HCT116 (cell line): ENCODE measurements around the gene SLC7A1. TPM values are rescaled to one million over a fixed set of nuclear protein-coding genes. Genes with fewer than 3 reads are reported as not detected.

Source experiments
- ATAC-seq: fragments of 200-7000 bp; cut with Tn5 transposase; 2 replicates; pipeline ENCODE4 v1.9.1; 2020; ENCODE audit warnings: mild to moderate bottlenecking, moderate library complexity
- BruUV-seq: library from RNA; stranded (reverse); fragments of 400-500 nt; replicated peaks from 2 replicates; lab custom pipeline; 2021; lab: Mats Ljungman, UMichigan
- CTCF ChIA-PET: fragments of 300-600 bp; sonication (Branson Sonifier 250); formaldehyde crosslinking; loops from one replicate; lab custom pipeline; 2021; ENCODE audit warnings: antibody characterized with exemption; lab: Charles Lee
- POLR2A ChIA-PET: fragments of 300-600, 350-600 bp; sonication (Branson Sonifier 250); formaldehyde crosslinking; loops from one replicate; lab custom pipeline; 2021; ENCODE audit warnings: antibody characterized with exemption; lab: Charles Lee
- RAD21 ChIA-PET, 2 experiments: fragments of 300-600 bp; sonication (Branson Sonifier 250); formaldehyde crosslinking; loops; one replicate each; lab custom pipeline; 2023; ENCODE audit warnings: low total read pairs in 2 of 2; ENCODE audit not compliant: uncharacterized antibody in 2 of 2, unreplicated experiment in 2 of 2, low non-redundant PET in 1 of 2; lab: Charles Lee
- DNase-seq: peaks from one replicate; pipeline ENCODE4 v3.0.0-alpha.2; 2010; ENCODE audit warnings: low read depth, low spot score
- H2AFZ ChIP-seq: fragments of 200-600 bp; shearing (Covaris generic), sonication (generic); 2 replicates; pipeline ENCODE4 v1.6.1; 2017; ENCODE audit warnings: low read depth, mixed run types, mixed read lengths, antibody characterized with exemption, low read length; ENCODE audit not compliant: poor library complexity, severe bottlenecking
- H3K27ac ChIP-seq: 2 replicates; pipeline ENCODE4 v1.5.1; 2012; ENCODE audit warnings: low read depth, low read length
- H3K27me3 ChIP-seq: fragments of 200-600 bp; sonication (generic); 2 replicates; pipeline ENCODE4 v1.6.1; 2016; ENCODE audit warnings: mixed run types, low read length, mixed read lengths; ENCODE audit not compliant: insufficient read depth
- H3K36me3 ChIP-seq, 2 experiments: fragments of 200-500 bp in 1 of 2; fragments of 200-600 bp in 1 of 2; sonication (Bioruptor generic) in 1 of 2; sonication (generic) in 1 of 2; 2 replicates each; pipeline versions ENCODE4 v1.5.1 to v1.6.1; 2014 to 2016; ENCODE audit warnings: low read length in 2 of 2, inconsistent platforms in 1 of 2, mixed read lengths in 1 of 2, mixed run types in 1 of 2; ENCODE audit not compliant: insufficient read depth in 2 of 2, control insufficient read depth in 1 of 2
- H3K4me1 ChIP-seq, 2 experiments: fragments of 200-600 bp in 1 of 2; sonication (generic) in 1 of 2; 2 replicates each; pipeline versions ENCODE4 v1.5.1 to v1.6.1; 2012 to 2017; ENCODE audit warnings: low read length in 2 of 2, inconsistent platforms in 1 of 2, mild to moderate bottlenecking in 1 of 2, mixed read lengths in 1 of 2, mixed run types in 1 of 2, moderate library complexity in 1 of 2; ENCODE audit not compliant: insufficient read depth in 2 of 2, control insufficient read depth in 1 of 2
- H3K4me2 ChIP-seq: fragments of 200-600 bp; sonication (generic); 2 replicates; pipeline ENCODE4 v1.6.1; 2017; ENCODE audit warnings: mixed run types, low read length, mixed read lengths
- H3K4me3 ChIP-seq, 2 experiments: fragments of 200-600 bp in 1 of 2; sonication (generic) in 1 of 2; replicated peaks in 1 of 2; 2 replicates each; pipeline ENCODE4 v1.5.1; 2011 to 2016; ENCODE audit warnings: low read length in 2 of 2, control low read depth in 1 of 2, low read depth in 1 of 2, mild to moderate bottlenecking in 1 of 2, mixed read lengths in 1 of 2, mixed run types in 1 of 2
- H3K79me2 ChIP-seq: fragments of 200-600 bp; sonication (generic); 2 replicates; pipeline ENCODE4 v1.6.1; 2017; ENCODE audit warnings: mild to moderate bottlenecking, mixed run types, low read length, moderate library complexity, mixed read lengths; ENCODE audit not compliant: insufficient read depth
- H3K9ac ChIP-seq: fragments of 200-600 bp; sonication (generic); 2 replicates; pipeline ENCODE4 v1.6.1; 2016; ENCODE audit warnings: low read length, mixed read lengths
- H3K9me2 ChIP-seq: fragments of 200-600 bp; sonication (generic), shearing (Covaris generic); 2 replicates; pipeline ENCODE4 v1.6.1; 2017; ENCODE audit warnings: mixed run types, mild to moderate bottlenecking, moderate library complexity; ENCODE audit not compliant: insufficient read depth
- H3K9me3 ChIP-seq, 2 experiments: fragments of 200-500 bp in 1 of 2; fragments of 200-600 bp in 1 of 2; sonication (Bioruptor generic) in 1 of 2; sonication (generic) in 1 of 2; 2 replicates each; pipeline ENCODE4 v1.6.1; 2014 to 2017; ENCODE audit warnings: low read length in 2 of 2, mixed read lengths in 2 of 2, inconsistent platforms in 1 of 2, low read depth in 1 of 2, mild to moderate bottlenecking in 1 of 2, mixed run types in 1 of 2, moderate library complexity in 1 of 2; ENCODE audit not compliant: control insufficient read depth in 1 of 2, insufficient read depth in 1 of 2
- H4K20me1 ChIP-seq: fragments of 200-600 bp; sonication (generic), shearing (Covaris generic); 2 replicates; pipeline ENCODE4 v1.6.1; 2017; ENCODE audit warnings: mixed run types, mild to moderate bottlenecking, moderate library complexity; ENCODE audit not compliant: insufficient read depth
- CBX3 ChIP-seq: IDR thresholded peaks from 2 replicates; pipeline ENCODE4 v1.6.1; 2012; ENCODE audit warnings: low read depth
- CEBPB ChIP-seq: IDR thresholded peaks from 2 replicates; pipeline ENCODE4 v1.6.1; 2012; ENCODE audit warnings: low read depth
- EGR1 ChIP-seq: IDR thresholded peaks from 2 replicates; pipeline ENCODE4 v1.6.1; 2012; ENCODE audit warnings: low read depth
- ELF1 ChIP-seq: IDR thresholded peaks from 2 replicates; pipeline ENCODE4 v1.6.1; 2012; ENCODE audit warnings: low read depth, borderline replicate concordance
- EZH2 ChIP-seq: fragments of 200-600 bp; sonication (generic); IDR thresholded peaks from 2 replicates; pipeline ENCODE4 v1.6.1; 2017; ENCODE audit warnings: antibody characterized with exemption, mixed run types
- EZH2phosphoT487 ChIP-seq: fragments of 200-600 bp; IDR thresholded peaks from 2 replicates; pipeline ENCODE4 v1.6.1; 2018; ENCODE audit warnings: antibody characterized with exemption, borderline replicate concordance
- FOSL1 ChIP-seq: IDR thresholded peaks from 2 replicates; pipeline ENCODE4 v1.6.1; 2012; ENCODE audit warnings: low read depth
- JUND ChIP-seq: IDR thresholded peaks from 2 replicates; pipeline ENCODE4 v1.6.1; 2012
- POLR2A ChIP-seq: IDR thresholded peaks from 2 replicates; pipeline ENCODE4 v1.7.0; 2011; ENCODE audit warnings: borderline replicate concordance; ENCODE audit not compliant: insufficient read depth, insufficient read length; ENCODE audit errors: extremely low read depth
- SIN3A ChIP-seq: IDR thresholded peaks from 2 replicates; pipeline ENCODE4 v1.6.1; 2012; ENCODE audit warnings: low read depth
- SP1 ChIP-seq: IDR thresholded peaks from 2 replicates; pipeline ENCODE4 v1.6.1; 2012; ENCODE audit warnings: low read depth
- TCF7L2 ChIP-seq: IDR thresholded peaks from 2 replicates; pipeline ENCODE4 v1.7.0; 2011; ENCODE audit warnings: borderline replicate concordance, inconsistent platforms; ENCODE audit not compliant: insufficient read depth, insufficient read length; ENCODE audit errors: extremely low read depth
- ZFX ChIP-seq: fragments of 450-650 bp; IDR thresholded peaks from 2 replicates; pipeline ENCODE4 v1.6.1; 2017
- ZNF274 ChIP-seq: fragments of 200-500 bp; sonication (Bioruptor generic); IDR thresholded peaks from 2 replicates; pipeline ENCODE4 v1.6.1; 2014; ENCODE audit warnings: mild to moderate bottlenecking, low read depth, low read length, inconsistent platforms
- intact Hi-C: fragments of 100-400 bp; cut with micrococcal nuclease; formaldehyde crosslinking; loops from 2 replicates; pipeline ENCODE4 v1.10.0; 2022
- total RNA-seq: library from RNA; stranded (reverse); gene quantifications from one replicate; pipeline ENCODE4 v1.2.1, GENCODE V29; 2021; ENCODE audit not compliant: unreplicated experiment
- TF ChIP-seq, protein P1 (sequence below): IDR thresholded peaks from 2 replicates; pipeline ENCODE4 v1.6.1; 2012; ENCODE audit warnings: low read depth
- TF ChIP-seq, protein P2 (sequence below): IDR thresholded peaks from 2 replicates; pipeline ENCODE4 v1.6.1; 2012
- TF ChIP-seq, protein P3 (sequence below), 3 experiments: fragments of 200-600 bp in 1 of 3; sonication (generic) in 1 of 3; IDR thresholded peaks in 2 of 3; conservative IDR thresholded peaks in 1 of 3; 2 replicates each; pipeline ENCODE4 v1.5.1; 2012 to 2017; ENCODE audit warnings: low read depth in 2 of 3, low read length in 2 of 3, antibody characterized with exemption in 1 of 3, borderline replicate concordance in 1 of 3, control low read depth in 1 of 3, mild to moderate bottlenecking in 1 of 3, mixed read lengths in 1 of 3, mixed run types in 1 of 3, moderate library complexity in 1 of 3; ENCODE audit not compliant: insufficient read depth in 1 of 3
- TF ChIP-seq, protein P4 (sequence below): IDR thresholded peaks from 2 replicates; pipeline ENCODE4 v1.6.1; 2011; ENCODE audit warnings: mild to moderate bottlenecking, low read length, moderate library complexity; ENCODE audit not compliant: insufficient replicate concordance; ENCODE audit errors: extremely low read depth
- TF ChIP-seq, protein P5 (sequence below): IDR thresholded peaks from 2 replicates; pipeline ENCODE4 v1.6.1; 2012

SLC7A1 gene
- total RNA-seq, 1 experiment from 2014 or later = 124 TPM

DNA sequence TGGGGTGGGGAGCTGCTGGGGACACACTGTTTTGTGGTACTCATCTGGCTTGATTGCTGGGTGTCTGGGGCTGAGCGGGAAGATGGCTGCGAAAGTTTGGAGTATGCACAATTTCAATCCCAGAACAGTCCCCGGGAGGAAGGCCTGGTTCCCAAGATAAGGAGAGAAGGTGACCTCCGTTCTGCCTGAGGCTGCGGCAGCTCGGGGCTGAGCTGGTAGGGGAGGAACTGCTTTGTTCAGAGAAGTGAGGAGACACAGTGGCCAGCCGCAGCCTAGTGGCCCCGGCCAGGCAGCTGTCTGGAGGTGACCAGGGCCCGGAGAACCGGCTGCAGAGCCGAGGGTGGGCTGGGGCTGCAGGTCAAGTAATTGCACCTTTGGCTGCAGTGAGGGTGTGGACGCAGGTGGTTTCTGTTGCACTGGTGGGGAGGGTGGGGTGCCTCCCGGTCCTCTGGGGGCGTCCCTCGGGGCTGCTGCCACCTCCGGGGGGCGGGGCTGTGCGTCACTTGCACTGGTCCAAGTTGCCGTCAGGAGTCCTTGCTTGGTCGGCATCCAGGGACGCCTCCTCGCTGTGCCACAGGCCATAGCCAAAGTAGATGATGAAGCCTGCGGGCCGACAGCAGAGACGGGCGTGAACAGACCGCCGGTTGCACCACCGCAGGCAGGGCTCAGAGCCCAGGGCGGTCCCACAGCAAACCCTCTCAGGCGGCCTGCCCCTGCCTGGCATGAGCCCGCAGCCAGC, 81.3 kb downstream of the SLC7A1 start:
- H3K4me2 ChIP-seq = no peak overlapping the region
- H3K9me3 ChIP-seq = no peaks in the 10 kb centered on the region
- no peaks in the 10 kb centered on the region for H3K4me1 ChIP-seq
- H3K27ac ChIP-seq = no peak overlapping the region
- ChIA-PET POLR2A (no interaction called here), CTCF (no interaction called here), RAD21 (no interaction called here)
- TF ChIP-seq EGR1 (no peak), ZNF274 (no peak), POLR2A (no peak), JUND (no peak), SP1 (no peak), EZH2phosphoT487 (no peak), SIN3A (no peak), FOSL1 (no peak), ZFX (no peak), ELF1 (no peak), CBX3 (no peak), EZH2 (no peak), TCF7L2 (no peak), CEBPB (no peak)
- TF ChIP-seq, protein P1, sequence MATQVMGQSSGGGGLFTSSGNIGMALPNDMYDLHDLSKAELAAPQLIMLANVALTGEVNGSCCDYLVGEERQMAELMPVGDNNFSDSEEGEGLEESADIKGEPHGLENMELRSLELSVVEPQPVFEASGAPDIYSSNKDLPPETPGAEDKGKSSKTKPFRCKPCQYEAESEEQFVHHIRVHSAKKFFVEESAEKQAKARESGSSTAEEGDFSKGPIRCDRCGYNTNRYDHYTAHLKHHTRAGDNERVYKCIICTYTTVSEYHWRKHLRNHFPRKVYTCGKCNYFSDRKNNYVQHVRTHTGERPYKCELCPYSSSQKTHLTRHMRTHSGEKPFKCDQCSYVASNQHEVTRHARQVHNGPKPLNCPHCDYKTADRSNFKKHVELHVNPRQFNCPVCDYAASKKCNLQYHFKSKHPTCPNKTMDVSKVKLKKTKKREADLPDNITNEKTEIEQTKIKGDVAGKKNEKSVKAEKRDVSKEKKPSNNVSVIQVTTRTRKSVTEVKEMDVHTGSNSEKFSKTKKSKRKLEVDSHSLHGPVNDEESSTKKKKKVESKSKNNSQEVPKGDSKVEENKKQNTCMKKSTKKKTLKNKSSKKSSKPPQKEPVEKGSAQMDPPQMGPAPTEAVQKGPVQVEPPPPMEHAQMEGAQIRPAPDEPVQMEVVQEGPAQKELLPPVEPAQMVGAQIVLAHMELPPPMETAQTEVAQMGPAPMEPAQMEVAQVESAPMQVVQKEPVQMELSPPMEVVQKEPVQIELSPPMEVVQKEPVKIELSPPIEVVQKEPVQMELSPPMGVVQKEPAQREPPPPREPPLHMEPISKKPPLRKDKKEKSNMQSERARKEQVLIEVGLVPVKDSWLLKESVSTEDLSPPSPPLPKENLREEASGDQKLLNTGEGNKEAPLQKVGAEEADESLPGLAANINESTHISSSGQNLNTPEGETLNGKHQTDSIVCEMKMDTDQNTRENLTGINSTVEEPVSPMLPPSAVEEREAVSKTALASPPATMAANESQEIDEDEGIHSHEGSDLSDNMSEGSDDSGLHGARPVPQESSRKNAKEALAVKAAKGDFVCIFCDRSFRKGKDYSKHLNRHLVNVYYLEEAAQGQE = no peak
- TF ChIP-seq, protein P2, sequence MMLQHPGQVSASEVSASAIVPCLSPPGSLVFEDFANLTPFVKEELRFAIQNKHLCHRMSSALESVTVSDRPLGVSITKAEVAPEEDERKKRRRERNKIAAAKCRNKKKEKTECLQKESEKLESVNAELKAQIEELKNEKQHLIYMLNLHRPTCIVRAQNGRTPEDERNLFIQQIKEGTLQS = no peak
- TF ChIP-seq, protein P3, sequence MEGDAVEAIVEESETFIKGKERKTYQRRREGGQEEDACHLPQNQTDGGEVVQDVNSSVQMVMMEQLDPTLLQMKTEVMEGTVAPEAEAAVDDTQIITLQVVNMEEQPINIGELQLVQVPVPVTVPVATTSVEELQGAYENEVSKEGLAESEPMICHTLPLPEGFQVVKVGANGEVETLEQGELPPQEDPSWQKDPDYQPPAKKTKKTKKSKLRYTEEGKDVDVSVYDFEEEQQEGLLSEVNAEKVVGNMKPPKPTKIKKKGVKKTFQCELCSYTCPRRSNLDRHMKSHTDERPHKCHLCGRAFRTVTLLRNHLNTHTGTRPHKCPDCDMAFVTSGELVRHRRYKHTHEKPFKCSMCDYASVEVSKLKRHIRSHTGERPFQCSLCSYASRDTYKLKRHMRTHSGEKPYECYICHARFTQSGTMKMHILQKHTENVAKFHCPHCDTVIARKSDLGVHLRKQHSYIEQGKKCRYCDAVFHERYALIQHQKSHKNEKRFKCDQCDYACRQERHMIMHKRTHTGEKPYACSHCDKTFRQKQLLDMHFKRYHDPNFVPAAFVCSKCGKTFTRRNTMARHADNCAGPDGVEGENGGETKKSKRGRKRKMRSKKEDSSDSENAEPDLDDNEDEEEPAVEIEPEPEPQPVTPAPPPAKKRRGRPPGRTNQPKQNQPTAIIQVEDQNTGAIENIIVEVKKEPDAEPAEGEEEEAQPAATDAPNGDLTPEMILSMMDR (IDR thresholded peaks at IDR 0.05 in 2 of 3, conservative IDR thresholded peaks at IDR 0.05 in 1 of 3; ENCODE audit: borderline replicate concordance in 1 of 3, insufficient read depth in 1 of 3, low read depth in 2 of 3, low read length in 2 of 3) = no peak
- TF ChIP-seq, protein P4, sequence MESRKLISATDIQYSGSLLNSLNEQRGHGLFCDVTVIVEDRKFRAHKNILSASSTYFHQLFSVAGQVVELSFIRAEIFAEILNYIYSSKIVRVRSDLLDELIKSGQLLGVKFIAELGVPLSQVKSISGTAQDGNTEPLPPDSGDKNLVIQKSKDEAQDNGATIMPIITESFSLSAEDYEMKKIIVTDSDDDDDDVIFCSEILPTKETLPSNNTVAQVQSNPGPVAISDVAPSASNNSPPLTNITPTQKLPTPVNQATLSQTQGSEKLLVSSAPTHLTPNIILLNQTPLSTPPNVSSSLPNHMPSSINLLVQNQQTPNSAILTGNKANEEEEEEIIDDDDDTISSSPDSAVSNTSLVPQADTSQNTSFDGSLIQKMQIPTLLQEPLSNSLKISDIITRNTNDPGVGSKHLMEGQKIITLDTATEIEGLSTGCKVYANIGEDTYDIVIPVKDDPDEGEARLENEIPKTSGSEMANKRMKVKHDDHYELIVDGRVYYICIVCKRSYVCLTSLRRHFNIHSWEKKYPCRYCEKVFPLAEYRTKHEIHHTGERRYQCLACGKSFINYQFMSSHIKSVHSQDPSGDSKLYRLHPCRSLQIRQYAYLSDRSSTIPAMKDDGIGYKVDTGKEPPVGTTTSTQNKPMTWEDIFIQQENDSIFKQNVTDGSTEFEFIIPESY = no peak
- TF ChIP-seq, protein P5, sequence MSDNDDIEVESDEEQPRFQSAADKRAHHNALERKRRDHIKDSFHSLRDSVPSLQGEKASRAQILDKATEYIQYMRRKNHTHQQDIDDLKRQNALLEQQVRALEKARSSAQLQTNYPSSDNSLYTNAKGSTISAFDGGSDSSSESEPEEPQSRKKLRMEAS = no peak
- no peak for ATAC-seq
- H3K27me3 ChIP-seq = no peaks in the 10 kb centered on the region
- H3K36me3 ChIP-seq = peaks cover 4 to 25% of the 10 kb centered on the region in 2 experiments; a peak in 2 of 4 replicates
- no TSS peak for BruUV-seq
- no peak overlapping the region for H3K9ac ChIP-seq
- DNase-seq = no peak
- H3K79me2 ChIP-seq = no peaks in the 10 kb centered on the region; the same call in 1 of the 2 replicates
- no peak overlapping the region for H3K4me3 ChIP-seq
- intact Hi-C loops = no loop called here
- no peak overlapping the region for H2AFZ ChIP-seq
- no peaks in the 10 kb centered on the region for H4K20me1 ChIP-seq
- no peaks in the 10 kb centered on the region for H3K9me2 ChIP-seq
